Liver (tissue), 9 donors: Measurements from ENCODE around the gene NCMAP. TPM values are rescaled to one million over a fixed set of nuclear protein-coding genes. Genes with fewer than 3 reads are reported as not detected.
"Not testable (repeated sequence)": the region's sequence is repeated elsewhere in the genome, so short reads cannot be mapped to it uniquely, and the experiment has no call there.

ENCODE experiments used
- DNase-seq: peaks from one replicate; pipeline ENCODE4 v3.0.0-alpha.2; 2017; ENCODE audit warnings: low spot score
- H3K27ac ChIP-seq, 2 donors: one replicate each; pipeline ENCODE4 v1.7.0; 2013; ENCODE audit warnings: inconsistent platforms in 2 of 2, low read length in 2 of 2, control low read depth in 1 of 2, low read depth in 1 of 2, mild to moderate bottlenecking in 1 of 2
- H3K27me3 ChIP-seq, 4 donors: one replicate each; pipeline versions ENCODE4 v1.6.1 to v1.7.0; 2013; ENCODE audit warnings: low read length in 3 of 4, inconsistent platforms in 1 of 4, mild to moderate bottlenecking in 1 of 4, moderate library complexity in 1 of 4; ENCODE audit not compliant: control insufficient read depth in 4 of 4, insufficient read depth in 4 of 4
- H3K36me3 ChIP-seq, 4 donors: one replicate each; pipeline versions ENCODE4 v1.6.1 to v1.7.0; 2013; ENCODE audit warnings: low read length in 3 of 4, mild to moderate bottlenecking in 3 of 4, low read depth in 1 of 4, moderate library complexity in 1 of 4; ENCODE audit not compliant: control insufficient read depth in 4 of 4, insufficient read depth in 3 of 4
- H3K4me1 ChIP-seq, 4 donors: one replicate each; pipeline versions ENCODE4 v1.6.1 to v1.7.0; 2013; ENCODE audit warnings: low read length in 3 of 4, mild to moderate bottlenecking in 3 of 4, moderate library complexity in 1 of 4; ENCODE audit not compliant: control insufficient read depth in 4 of 4, insufficient read depth in 4 of 4
- H3K4me3 ChIP-seq, 3 donors: one replicate each; pipeline versions ENCODE4 v1.6.1 to v1.7.0; 2013; ENCODE audit warnings: low read length in 3 of 3, control low read depth in 1 of 3, low read depth in 1 of 3, mild to moderate bottlenecking in 1 of 3
- H3K9ac ChIP-seq, 2 donors: one replicate each; pipeline ENCODE4 v1.7.0; 2013; ENCODE audit warnings: low read length in 2 of 2, mild to moderate bottlenecking in 2 of 2, moderate library complexity in 2 of 2, control low read depth in 1 of 2, low read depth in 1 of 2
- H3K9me3 ChIP-seq, 4 donors: one replicate each; pipeline versions ENCODE4 v1.6.1 to v1.7.0; 2013; ENCODE audit warnings: low read length in 3 of 4; ENCODE audit not compliant: control insufficient read depth in 4 of 4
- EGR1 ChIP-seq, 2 donors: IDR thresholded peaks; 2 replicates each; pipeline ENCODE4 v1.6.1; 2016 to 2018; ENCODE audit warnings: antibody characterized with exemption in 2 of 2, low read depth in 2 of 2
- FOXA1 ChIP-seq: IDR thresholded peaks from 2 replicates; pipeline ENCODE4 v1.6.1; 2016; ENCODE audit warnings: antibody characterized with exemption
- FOXA2 ChIP-seq: IDR thresholded peaks from 2 replicates; pipeline ENCODE4 v1.6.1; 2016; ENCODE audit warnings: antibody characterized with exemption
- HNF4A ChIP-seq, 2 donors: conservative IDR thresholded peaks; 2 replicates each; pipeline ENCODE4 v1.6.1; 2016; ENCODE audit warnings: antibody characterized with exemption in 2 of 2, mild to moderate bottlenecking in 2 of 2
- HNF4G ChIP-seq: IDR thresholded peaks from 2 replicates; pipeline ENCODE4 v1.6.1; 2016; ENCODE audit warnings: antibody characterized with exemption
- JUND ChIP-seq, 2 donors: IDR thresholded peaks; 2 replicates each; pipeline ENCODE4 v1.6.1; 2016; ENCODE audit warnings: antibody characterized with exemption in 2 of 2
- MAX ChIP-seq: IDR thresholded peaks from 2 replicates; pipeline ENCODE4 v1.6.1; 2016; ENCODE audit warnings: antibody characterized with exemption
- NR2F2 ChIP-seq: IDR thresholded peaks from 2 replicates; pipeline ENCODE4 v1.6.1; 2016; ENCODE audit warnings: antibody characterized with exemption
- RAD21 ChIP-seq, 2 donors: IDR thresholded peaks; 2 replicates each; pipeline ENCODE4 v1.6.1; 2016; ENCODE audit warnings: antibody characterized with exemption in 2 of 2, mild to moderate bottlenecking in 2 of 2
- REST ChIP-seq: IDR thresholded peaks from 2 replicates; pipeline ENCODE4 v1.6.1; 2016; ENCODE audit warnings: antibody characterized with exemption, mild to moderate bottlenecking
- SP1 ChIP-seq: IDR thresholded peaks from 2 replicates; pipeline ENCODE4 v1.6.1; 2018; ENCODE audit warnings: antibody characterized with exemption, mild to moderate bottlenecking
- WGBS: extraction: QIAGEN DNeasy Blood & Tissue Kit; methylation state at CpG from one replicate; pipeline ENCODE4 v1.1.7; 2013; 5-methylcytosine and 5-hydroxymethylcytosine counted together
- polyA plus RNA-seq, 2 donors: library from polyadenylated mRNA; stranded (reverse) in 1 of 2; unstranded in 1 of 2; fragments of 200-250 nt in 1 of 2; fragments of >200 nt in 1 of 2; fragmentation: Nextera tagmentation in 1 of 2; extraction: Ambion mirVana in 1 of 2; gene quantifications; one replicate each; pipeline versions ENCODE4 v1.2.1 to v1.2.3, GENCODE V29; 2013 to 2015
- total RNA-seq, 2 donors: library from RNA; depleted of rRNA; stranded (reverse); fragments of >200 nt; gene quantifications; one replicate each; pipeline ENCODE4 v1.2.3, GENCODE V29; 2014
- TF ChIP-seq, protein P1 (sequence below): fragments of 150-350 bp; IDR thresholded peaks from 2 replicates; pipeline ENCODE4 v1.5.1; 2017; ENCODE audit warnings: improper control_type of control experiment, low read depth, low read length; ENCODE audit not compliant: missing input control
- TF ChIP-seq, protein P2 (sequence below): IDR thresholded peaks from 2 replicates; pipeline ENCODE4 v1.6.1; 2016; ENCODE audit warnings: antibody characterized with exemption
- TF ChIP-seq, protein P3 (sequence below): IDR thresholded peaks from 2 replicates; pipeline ENCODE4 v1.6.1; 2016; ENCODE audit warnings: antibody characterized with exemption
- donor health status: healthy.
- donor health status: healthy.
- donor health status: healthy.
- donor health status: healthy.
- donor health status: healthy.

The NCMAP gene
- total and polyA plus RNA-seq, 4 donors: 0.31 to 4.8 (median 0.61) TPM

GRCh38 chr1:24526940-24527542 is 28.8 kb upstream of the NCMAP start:
- 91% methylated on average over 8 of the region's 8 CpGs for WGBS
- no peaks in the 10 kb centered on the region for H3K27me3 ChIP-seq
- no peak overlapping the region for H3K27ac ChIP-seq
- TF ChIP-seq, protein P1, sequence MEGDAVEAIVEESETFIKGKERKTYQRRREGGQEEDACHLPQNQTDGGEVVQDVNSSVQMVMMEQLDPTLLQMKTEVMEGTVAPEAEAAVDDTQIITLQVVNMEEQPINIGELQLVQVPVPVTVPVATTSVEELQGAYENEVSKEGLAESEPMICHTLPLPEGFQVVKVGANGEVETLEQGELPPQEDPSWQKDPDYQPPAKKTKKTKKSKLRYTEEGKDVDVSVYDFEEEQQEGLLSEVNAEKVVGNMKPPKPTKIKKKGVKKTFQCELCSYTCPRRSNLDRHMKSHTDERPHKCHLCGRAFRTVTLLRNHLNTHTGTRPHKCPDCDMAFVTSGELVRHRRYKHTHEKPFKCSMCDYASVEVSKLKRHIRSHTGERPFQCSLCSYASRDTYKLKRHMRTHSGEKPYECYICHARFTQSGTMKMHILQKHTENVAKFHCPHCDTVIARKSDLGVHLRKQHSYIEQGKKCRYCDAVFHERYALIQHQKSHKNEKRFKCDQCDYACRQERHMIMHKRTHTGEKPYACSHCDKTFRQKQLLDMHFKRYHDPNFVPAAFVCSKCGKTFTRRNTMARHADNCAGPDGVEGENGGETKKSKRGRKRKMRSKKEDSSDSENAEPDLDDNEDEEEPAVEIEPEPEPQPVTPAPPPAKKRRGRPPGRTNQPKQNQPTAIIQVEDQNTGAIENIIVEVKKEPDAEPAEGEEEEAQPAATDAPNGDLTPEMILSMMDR: peak; percentile 54
- TF ChIP-seq SP1 (no peak), HNF4A (conservative IDR thresholded peaks at IDR 0.05) (no peak), RAD21 (IDR thresholded peaks at IDR 0.05) (peak; percentile 40 to 57), HNF4G (no peak), EGR1 (IDR thresholded peaks at IDR 0.05; ENCODE audit: low read depth in 2 of 2) (no peak), MAX (no peak), FOXA1 (no peak)
- TF ChIP-seq, protein P2, sequence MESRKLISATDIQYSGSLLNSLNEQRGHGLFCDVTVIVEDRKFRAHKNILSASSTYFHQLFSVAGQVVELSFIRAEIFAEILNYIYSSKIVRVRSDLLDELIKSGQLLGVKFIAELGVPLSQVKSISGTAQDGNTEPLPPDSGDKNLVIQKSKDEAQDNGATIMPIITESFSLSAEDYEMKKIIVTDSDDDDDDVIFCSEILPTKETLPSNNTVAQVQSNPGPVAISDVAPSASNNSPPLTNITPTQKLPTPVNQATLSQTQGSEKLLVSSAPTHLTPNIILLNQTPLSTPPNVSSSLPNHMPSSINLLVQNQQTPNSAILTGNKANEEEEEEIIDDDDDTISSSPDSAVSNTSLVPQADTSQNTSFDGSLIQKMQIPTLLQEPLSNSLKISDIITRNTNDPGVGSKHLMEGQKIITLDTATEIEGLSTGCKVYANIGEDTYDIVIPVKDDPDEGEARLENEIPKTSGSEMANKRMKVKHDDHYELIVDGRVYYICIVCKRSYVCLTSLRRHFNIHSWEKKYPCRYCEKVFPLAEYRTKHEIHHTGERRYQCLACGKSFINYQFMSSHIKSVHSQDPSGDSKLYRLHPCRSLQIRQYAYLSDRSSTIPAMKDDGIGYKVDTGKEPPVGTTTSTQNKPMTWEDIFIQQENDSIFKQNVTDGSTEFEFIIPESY: no peak
- TF ChIP-seq, protein P3, sequence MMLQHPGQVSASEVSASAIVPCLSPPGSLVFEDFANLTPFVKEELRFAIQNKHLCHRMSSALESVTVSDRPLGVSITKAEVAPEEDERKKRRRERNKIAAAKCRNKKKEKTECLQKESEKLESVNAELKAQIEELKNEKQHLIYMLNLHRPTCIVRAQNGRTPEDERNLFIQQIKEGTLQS: no peak
- H3K4me1 ChIP-seq: no peaks in the 10 kb centered on the region
- no peak overlapping the region for H3K4me3 ChIP-seq
- no peak overlapping the region for H3K9ac ChIP-seq
- H3K9me3 ChIP-seq: no peaks in the 10 kb centered on the region
- no peaks in the 10 kb centered on the region for H3K36me3 ChIP-seq
- no peak for DNase-seq

- Histone ChIP-seq H3K36me3 (no peaks in the 10 kb centered on the region), H3K27me3 (no peaks in the 10 kb centered on the region), H3K9me3 (no peaks in the 10 kb centered on the region), H3K27ac (no peak overlapping the region), H3K4me1 (no peaks in the 10 kb centered on the region), H3K4me3 (no peak overlapping the region), H3K9ac (no peak overlapping the region)
- no peak for TF ChIP-seq REST
- TF ChIP-seq SP1: no peak
- TF ChIP-seq MAX: no peak
- TF ChIP-seq FOXA1: no peak
- no peak for TF ChIP-seq JUND (IDR thresholded peaks at IDR 0.05)
- TF ChIP-seq FOXA2: no peak
- no peak for TF ChIP-seq NR2F2
- TF ChIP-seq, protein P1: no peak
- DNase-seq: no peak
- 98% methylated on average over 2 of the region's 2 CpGs for WGBS
These were observed 27.1 kb upstream of the NCMAP start for GRCh38 chr1:24528744-24529143.

- not testable (repeated sequence) for H3K4me3 ChIP-seq, H3K36me3 ChIP-seq, H3K4me1 ChIP-seq, DNase-seq, H3K27ac ChIP-seq, H3K9me3 ChIP-seq, H3K9ac ChIP-seq, H3K27me3 ChIP-seq
- whole genome bisulfite sequencing: 85% methylated on average over 7 of the region's 7 CpGs
These were observed 26.6 kb upstream of the NCMAP start for GRCh38 chr1:24529292-24529691.
